Mucosa of gallbladder (tissue), 1 donor: ENCODE data around the gene CAPZA1. TPM values are rescaled to one million over a fixed set of nuclear protein-coding genes. Genes with fewer than 3 reads are reported as not detected.

Experiments
- DNase-seq: peaks from one replicate; pipeline ENCODE4 v3.0.0-alpha.2; 2020; ENCODE audit warnings: low spot score
- total RNA-seq: library from RNA; stranded (reverse); gene quantifications from one replicate; pipeline ENCODE4 v1.2.1, GENCODE V29; 2021
- donor health status: DM: no; HTN: no; CAD: no.

The CAPZA1 gene
- total RNA-seq, 1 donor from 2014 or later, result 97.8 TPM

DNA sequence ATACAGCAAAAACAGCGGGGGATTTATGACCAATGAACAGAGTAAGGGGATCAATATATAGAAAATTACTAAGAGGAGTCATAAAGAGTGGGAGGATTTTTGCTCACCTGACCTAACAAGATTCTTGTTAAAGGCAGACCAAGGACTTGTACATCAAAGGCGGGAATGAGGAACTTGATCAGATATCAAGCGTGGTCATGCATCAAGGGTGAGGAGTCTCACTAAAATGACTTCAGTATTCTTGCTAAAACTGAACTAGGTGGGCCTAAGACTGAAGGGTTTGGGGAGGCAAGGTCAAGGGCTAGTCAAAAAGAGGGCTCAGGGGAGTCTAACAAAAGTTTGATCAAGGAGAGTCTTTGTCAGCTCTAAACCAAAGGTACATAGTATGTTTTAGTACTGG lies 56.9 kb downstream of the CAPZA1 start:
- no peak for DNase-seq

GRCh38 chr1:112677501-112677900 lies 57.9 kb downstream of the CAPZA1 start:
- DNase-seq, result no peak

DNA sequence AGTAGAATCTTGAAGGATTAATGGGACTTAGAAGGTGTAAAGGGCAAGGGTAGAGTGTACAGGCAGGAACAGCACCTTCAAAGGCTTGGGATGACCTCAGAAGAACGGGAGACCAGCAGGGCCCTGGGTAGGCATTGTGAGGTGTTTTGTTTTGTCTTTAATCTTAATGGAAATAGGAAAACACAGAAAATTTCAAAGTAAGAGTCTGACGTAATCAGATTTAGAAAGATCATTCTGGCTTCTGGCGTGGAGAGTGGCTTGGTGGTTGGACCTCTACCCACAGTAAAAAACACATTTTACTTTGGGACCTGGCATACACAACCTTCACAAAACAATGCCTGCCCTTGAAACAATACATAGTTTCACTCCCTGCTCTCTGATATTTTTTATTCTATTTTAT lies 59.0 kb downstream of the CAPZA1 start:
- no peak for DNase-seq

DNA sequence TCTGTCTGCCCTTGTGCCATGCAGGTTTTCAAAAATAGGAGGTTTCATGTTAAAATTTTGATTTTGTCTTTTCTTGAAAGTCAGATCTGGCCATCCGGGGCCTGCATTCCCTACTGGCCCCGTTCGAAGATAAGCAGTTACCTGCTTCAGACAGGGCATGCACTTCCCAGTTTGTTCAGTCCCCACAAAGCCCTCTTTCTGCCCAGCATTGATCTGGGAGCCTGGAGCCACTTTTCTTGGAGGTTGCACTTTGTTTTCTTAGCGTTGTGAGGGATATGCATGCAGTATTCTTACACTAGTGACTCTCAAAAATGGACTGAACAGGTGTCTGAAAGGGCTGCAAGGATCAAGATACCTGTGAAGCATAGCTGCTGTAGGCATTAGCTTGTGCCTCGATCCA lies 66.3 kb downstream of the CAPZA1 start:
- no peak for DNase-seq

DNA sequence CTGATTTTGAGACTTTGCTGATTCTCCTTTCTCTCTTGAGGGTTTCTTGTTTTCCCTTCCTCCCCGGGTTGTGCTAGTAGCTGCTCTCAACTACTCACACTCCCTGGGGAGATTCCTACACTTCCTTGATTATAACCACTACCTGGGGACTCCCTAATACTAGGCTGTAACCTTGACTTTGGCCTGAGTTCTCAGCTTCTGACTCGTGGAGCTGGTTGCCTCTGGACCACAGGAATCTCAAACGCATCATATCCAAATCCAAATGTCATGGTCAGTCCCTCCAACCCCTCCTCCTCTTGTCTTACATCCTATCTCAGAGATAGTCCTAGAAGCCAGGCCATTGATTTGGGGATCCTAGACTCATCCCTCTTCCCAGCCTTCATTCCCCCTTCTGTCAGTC lies 66.8 kb downstream of the CAPZA1 start:
- no peak for DNase-seq

- DNase-seq, result no peak
Measured at GRCh38 chr1:112686835-112687234, 67.2 kb downstream of the CAPZA1 start.

- DNase-seq, result no peak
Measured at GRCh38 chr1:112687361-112687760, 67.7 kb downstream of the CAPZA1 start.

DNA sequence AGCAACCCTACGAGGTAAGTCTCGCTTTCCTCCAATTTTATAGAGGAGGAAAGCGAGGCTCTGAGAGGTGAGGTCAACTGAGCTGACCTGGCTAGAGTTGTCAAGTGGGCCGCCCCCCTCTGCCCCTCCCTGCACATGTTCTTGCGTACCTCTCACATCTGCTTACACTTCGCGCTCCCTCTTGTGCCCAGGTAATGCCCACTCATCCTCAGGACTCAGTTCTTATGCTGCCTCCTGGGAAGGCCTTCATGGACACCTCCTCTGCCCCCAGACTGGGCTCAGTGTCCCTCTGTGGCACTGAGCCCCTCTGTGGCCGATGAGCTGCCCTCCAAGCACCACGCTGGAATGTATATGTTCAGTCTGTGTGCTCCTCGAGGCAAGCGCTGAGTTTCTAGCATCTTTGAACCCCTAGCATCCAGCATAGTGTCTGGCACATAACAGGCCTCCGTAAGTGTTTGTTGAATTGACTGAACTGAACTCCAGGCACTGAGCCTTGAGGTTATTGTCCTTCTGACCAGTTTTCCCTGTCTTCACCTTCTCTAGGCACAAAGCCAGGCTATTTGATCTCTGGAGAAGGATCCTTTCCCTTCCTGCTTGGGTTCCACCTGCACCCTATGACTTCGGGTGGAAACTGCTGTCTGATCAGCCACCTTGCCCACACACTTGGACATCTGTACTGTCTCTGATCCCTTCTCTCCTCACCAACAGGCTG lies 68.3 kb downstream of the CAPZA1 start:
- DNase-seq, result no peak

GRCh38 chr1:112688781-112689193 lies 69.2 kb downstream of the CAPZA1 start:
- DNase-seq, result no peak

DNA sequence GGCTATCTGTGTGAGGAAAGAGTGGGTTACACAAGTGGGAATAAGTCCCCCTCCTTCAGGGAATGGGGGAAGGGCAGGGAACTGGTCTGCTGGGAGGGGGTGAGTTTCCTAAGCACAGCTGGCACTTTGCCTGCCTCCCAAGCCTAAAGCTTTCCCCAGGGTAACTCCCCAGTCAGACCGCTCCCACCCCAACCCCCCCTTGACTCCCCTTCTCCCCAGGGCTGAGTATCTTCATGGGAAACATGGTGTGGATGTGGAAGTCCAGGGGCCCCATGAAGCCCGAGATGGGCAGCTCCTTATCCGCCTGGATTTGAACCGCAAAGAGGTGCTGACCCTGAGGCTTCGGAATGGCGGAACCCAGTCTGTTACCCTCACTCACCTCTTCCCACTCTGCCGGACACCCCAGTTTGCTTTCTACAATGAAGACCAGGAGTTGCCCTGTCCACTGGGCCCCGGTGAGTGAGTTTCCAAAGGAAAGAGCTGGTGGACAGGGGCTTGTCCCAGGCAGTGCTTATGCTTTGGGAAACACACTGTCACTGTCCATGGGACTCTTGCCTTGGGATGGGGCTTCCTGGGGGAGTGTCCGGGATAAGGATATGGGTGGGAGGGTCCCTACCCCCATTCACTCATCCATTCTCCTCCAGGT lies 69.7 kb downstream of the CAPZA1 start:
- DNase-seq, result no peak

DNA sequence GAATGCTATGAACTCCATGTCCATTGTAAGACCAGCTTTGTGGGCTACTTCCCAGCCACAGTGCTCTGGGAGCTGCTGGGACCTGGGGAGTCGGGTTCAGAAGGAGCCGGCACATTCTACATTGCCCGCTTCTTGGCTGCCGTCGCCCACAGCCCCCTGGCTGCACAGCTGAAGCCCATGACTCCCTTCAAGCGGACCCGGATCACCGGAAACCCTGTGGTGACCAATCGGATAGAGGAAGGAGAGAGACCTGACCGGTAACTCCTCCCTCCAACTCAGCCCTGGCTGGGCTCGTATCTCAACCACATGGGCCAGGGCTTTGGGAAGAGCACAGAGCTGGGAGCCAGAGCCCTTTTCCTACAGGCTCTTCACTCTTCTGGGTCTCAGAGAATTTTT lies 70.2 kb downstream of the CAPZA1 start:
- DNase-seq, result no peak

GRCh38 chr1:112692681-112693080 lies 73.0 kb downstream of the CAPZA1 start:
- DNase-seq, result no peak

- DNase-seq, result no peak
Measured at GRCh38 chr1:112693821-112694220, 74.2 kb downstream of the CAPZA1 start.

GRCh38 chr1:112694363-112694929 lies 74.8 kb downstream of the CAPZA1 start:
- DNase-seq, result no peak

DNA sequence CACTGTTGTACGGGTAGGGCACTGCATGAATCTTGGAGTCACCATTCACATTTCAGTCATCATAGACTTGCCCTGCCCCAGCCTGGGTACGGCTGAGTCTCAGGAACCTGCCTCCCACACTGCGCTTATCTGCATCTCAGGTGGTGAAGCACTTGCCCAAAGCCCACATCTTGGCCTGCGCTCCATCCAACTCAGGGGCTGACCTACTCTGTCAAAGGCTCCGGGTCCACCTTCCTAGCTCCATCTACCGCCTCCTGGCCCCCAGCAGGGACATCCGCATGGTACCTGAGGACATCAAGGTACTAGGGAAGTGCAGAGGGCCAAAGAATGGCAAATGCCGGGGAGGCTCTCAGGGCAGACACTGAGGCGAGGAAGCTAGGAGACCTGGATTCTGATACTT lies 75.6 kb downstream of the CAPZA1 start:
- no peak for DNase-seq

DNA sequence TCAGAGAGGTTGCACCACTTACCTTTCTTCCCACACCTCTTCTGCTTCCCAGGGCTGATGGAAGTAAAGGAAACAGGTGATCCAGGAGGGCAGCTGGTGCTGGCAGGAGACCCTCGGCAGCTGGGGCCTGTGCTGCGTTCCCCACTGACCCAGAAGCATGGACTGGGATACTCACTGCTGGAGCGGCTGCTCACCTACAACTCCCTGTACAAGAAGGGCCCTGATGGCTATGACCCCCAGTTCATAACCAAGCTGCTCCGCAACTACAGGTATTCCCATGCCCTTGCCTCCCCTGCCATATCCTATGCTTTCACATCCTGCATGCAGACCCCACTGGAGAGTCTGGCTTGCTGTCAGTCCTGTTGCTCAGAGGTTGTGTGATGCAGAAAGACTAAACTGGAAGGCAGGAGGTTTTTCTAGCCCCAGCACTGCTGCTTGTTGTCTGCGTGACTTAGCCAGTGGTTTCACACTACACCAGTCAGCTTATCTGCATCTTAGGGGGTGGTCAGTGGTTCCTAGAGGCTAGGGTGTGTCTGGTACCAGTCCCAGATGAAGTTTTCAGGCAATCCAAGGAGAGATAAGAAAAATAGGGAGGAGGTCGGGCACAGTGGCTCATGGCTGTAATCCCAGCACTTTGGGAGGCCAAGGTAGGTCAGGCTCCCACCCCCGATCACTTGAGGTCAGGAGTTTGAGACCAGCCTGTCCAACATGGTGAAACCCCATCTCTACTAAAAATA lies 77.1 kb downstream of the CAPZA1 start:
- no peak for DNase-seq

- no peak for DNase-seq
Measured at GRCh38 chr1:112697781-112698201, 78.2 kb downstream of the CAPZA1 start.

GRCh38 chr1:112698366-112699310 lies 79.0 kb downstream of the CAPZA1 start:
- DNase-seq, result peak; percentile 92

GRCh38 chr1:112699425-112700144 lies 80.0 kb downstream of the CAPZA1 start:
- no peak for DNase-seq

DNA sequence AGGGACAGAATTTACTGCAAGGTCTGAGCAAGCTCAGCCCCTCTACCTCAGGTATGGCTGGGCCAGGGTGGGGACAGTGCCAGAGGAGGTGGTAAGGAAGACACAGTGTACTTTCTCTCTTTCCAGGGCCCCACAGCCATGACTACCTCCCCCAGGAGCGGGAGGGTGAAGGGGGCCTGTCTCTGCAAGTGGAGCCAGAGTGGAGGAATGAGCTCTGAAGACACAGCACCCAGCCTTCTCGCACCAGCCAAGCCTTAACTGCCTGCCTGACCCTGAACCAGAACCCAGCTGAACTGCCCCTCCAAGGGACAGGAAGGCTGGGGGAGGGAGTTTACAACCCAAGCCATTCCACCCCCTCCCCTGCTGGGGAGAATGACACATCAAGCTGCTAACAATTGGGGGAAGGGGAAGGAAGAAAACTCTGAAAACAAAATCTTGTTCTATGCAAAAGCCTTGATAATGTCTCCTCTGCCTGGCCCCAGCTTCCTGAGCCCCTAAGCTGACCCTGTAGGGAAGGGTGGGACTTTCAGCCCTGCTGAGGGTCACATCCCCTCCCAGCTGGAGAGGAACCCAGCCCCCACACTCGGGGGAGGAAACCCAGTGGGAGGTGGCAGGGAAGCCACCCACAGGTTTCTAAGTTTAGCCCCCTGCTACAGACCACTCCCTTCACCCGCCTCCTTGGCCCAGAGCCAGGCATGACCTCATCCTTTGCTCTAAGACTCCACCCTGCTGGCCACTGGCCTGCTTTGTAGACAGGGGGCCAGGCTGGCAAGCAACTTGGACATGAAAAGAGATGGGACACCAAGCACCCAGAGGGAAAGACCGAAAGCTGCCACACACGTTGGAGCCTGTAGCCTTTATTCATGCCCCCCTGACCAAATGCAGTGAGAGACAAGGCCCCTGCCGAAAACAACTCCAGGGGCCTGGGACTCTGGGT lies 80.9 kb downstream of the CAPZA1 start:
- peak; percentile 95 for DNase-seq
